ENCODE measurements around the gene MYO1E. TPM values are rescaled to one million over a fixed set of nuclear protein-coding genes. Genes with fewer than 3 reads are reported as not detected.

The MYO1E gene
- total RNA-seq, 1 experiment from 2014 or later: 83.6 TPM

- TF ChIP-seq EMX1 (CRISPR knock-in tag; IDR thresholded peaks at IDR 0.05) (no peak), TEAD1 (CRISPR knock-in tag; IDR thresholded peaks at IDR 0.05) (no peak), ERG (CRISPR knock-in tag; IDR thresholded peaks at IDR 0.05) (no peak), RELA (CRISPR knock-in tag; IDR thresholded peaks at IDR 0.05; ENCODE audit: borderline replicate concordance) (no peak), OVOL2 (CRISPR knock-in tag; IDR thresholded peaks at IDR 0.05; ENCODE audit: borderline replicate concordance) (no peak), IRF1 (CRISPR knock-in tag; IDR thresholded peaks at IDR 0.05) (no peak), MAX (CRISPR knock-in tag; IDR thresholded peaks at IDR 0.05) (no peak), GRHL2 (CRISPR knock-in tag; IDR thresholded peaks at IDR 0.05; ENCODE audit: insufficient replicate concordance, severe bottlenecking) (no peak)
- TF ChIP-seq, protein P1, sequence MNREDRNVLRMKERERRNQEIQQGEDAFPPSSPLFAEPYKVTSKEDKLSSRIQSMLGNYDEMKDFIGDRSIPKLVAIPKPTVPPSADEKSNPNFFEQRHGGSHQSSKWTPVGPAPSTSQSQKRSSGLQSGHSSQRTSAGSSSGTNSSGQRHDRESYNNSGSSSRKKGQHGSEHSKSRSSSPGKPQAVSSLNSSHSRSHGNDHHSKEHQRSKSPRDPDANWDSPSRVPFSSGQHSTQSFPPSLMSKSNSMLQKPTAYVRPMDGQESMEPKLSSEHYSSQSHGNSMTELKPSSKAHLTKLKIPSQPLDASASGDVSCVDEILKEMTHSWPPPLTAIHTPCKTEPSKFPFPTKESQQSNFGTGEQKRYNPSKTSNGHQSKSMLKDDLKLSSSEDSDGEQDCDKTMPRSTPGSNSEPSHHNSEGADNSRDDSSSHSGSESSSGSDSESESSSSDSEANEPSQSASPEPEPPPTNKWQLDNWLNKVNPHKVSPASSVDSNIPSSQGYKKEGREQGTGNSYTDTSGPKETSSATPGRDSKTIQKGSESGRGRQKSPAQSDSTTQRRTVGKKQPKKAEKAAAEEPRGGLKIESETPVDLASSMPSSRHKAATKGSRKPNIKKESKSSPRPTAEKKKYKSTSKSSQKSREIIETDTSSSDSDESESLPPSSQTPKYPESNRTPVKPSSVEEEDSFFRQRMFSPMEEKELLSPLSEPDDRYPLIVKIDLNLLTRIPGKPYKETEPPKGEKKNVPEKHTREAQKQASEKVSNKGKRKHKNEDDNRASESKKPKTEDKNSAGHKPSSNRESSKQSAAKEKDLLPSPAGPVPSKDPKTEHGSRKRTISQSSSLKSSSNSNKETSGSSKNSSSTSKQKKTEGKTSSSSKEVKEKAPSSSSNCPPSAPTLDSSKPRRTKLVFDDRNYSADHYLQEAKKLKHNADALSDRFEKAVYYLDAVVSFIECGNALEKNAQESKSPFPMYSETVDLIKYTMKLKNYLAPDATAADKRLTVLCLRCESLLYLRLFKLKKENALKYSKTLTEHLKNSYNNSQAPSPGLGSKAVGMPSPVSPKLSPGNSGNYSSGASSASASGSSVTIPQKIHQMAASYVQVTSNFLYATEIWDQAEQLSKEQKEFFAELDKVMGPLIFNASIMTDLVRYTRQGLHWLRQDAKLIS (CRISPR knock-in tag; IDR thresholded peaks at IDR 0.05; ENCODE audit: borderline replicate concordance): no peak
Measured at GRCh38 chr15:59304034-59304795, 68.5 kb downstream of the MYO1E start (continued).

DNA sequence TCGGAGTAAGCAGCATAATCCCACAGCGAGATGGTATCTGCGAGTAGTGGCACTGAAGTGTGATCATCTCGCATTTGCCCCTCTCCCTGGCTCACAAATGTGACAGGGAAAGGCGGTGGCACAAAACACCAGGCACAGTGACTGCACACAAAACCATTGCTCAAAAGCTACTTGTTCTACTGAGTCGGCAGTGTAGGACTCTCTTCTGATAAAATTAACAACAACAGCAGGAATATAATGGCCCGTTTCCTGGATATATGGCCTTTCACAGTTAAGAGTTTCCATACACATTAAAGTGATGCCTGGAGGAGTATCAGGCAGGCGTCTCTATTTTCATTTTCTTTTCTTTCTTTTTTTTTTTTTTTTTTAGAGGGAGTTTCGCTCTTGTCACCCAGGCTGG lies 69.0 kb downstream of the MYO1E start:
- POLR2A ChIA-PET: interaction anchor here (0.6 kb wide), 1 partner anchor 51 kb away, joined by 4 read pairs; no protein-coding TSS in a partner anchor
- Mint-ChIP-seq H3K4me3 (no peak overlapping the region), H3K27me3 (ENCODE audit: low read depth) (no peaks in the 10 kb centered on the region), H3K4me1 (peaks cover 47% of the 10 kb centered on the region), H3K36me3 (no peaks in the 10 kb centered on the region), H3K27ac (peak overlapping the region; percentile 85), H3K9me3 (no peaks in the 10 kb centered on the region)
- CTCF ChIA-PET: no interaction called here
- DNase-seq (ENCODE audit: low spot score) (no peak), ATAC-seq (no peak)
- no peak for TF ChIP-seq JAZF1 (CRISPR knock-in tag; IDR thresholded peaks at IDR 0.05)
- TF ChIP-seq STAT6 (CRISPR knock-in tag; conservative IDR thresholded peaks at IDR 0.05; ENCODE audit: low read depth): no peak
- TF ChIP-seq, protein P2, sequence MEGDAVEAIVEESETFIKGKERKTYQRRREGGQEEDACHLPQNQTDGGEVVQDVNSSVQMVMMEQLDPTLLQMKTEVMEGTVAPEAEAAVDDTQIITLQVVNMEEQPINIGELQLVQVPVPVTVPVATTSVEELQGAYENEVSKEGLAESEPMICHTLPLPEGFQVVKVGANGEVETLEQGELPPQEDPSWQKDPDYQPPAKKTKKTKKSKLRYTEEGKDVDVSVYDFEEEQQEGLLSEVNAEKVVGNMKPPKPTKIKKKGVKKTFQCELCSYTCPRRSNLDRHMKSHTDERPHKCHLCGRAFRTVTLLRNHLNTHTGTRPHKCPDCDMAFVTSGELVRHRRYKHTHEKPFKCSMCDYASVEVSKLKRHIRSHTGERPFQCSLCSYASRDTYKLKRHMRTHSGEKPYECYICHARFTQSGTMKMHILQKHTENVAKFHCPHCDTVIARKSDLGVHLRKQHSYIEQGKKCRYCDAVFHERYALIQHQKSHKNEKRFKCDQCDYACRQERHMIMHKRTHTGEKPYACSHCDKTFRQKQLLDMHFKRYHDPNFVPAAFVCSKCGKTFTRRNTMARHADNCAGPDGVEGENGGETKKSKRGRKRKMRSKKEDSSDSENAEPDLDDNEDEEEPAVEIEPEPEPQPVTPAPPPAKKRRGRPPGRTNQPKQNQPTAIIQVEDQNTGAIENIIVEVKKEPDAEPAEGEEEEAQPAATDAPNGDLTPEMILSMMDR (IDR thresholded peaks at IDR 0.05): no peak
- no peak for TF ChIP-seq ZNF425 (CRISPR knock-in tag; conservative IDR thresholded peaks at IDR 0.05)
- no peak for TF ChIP-seq MXD4 (CRISPR knock-in tag; IDR thresholded peaks at IDR 0.05; ENCODE audit: borderline replicate concordance)
- TF ChIP-seq, protein P3, sequence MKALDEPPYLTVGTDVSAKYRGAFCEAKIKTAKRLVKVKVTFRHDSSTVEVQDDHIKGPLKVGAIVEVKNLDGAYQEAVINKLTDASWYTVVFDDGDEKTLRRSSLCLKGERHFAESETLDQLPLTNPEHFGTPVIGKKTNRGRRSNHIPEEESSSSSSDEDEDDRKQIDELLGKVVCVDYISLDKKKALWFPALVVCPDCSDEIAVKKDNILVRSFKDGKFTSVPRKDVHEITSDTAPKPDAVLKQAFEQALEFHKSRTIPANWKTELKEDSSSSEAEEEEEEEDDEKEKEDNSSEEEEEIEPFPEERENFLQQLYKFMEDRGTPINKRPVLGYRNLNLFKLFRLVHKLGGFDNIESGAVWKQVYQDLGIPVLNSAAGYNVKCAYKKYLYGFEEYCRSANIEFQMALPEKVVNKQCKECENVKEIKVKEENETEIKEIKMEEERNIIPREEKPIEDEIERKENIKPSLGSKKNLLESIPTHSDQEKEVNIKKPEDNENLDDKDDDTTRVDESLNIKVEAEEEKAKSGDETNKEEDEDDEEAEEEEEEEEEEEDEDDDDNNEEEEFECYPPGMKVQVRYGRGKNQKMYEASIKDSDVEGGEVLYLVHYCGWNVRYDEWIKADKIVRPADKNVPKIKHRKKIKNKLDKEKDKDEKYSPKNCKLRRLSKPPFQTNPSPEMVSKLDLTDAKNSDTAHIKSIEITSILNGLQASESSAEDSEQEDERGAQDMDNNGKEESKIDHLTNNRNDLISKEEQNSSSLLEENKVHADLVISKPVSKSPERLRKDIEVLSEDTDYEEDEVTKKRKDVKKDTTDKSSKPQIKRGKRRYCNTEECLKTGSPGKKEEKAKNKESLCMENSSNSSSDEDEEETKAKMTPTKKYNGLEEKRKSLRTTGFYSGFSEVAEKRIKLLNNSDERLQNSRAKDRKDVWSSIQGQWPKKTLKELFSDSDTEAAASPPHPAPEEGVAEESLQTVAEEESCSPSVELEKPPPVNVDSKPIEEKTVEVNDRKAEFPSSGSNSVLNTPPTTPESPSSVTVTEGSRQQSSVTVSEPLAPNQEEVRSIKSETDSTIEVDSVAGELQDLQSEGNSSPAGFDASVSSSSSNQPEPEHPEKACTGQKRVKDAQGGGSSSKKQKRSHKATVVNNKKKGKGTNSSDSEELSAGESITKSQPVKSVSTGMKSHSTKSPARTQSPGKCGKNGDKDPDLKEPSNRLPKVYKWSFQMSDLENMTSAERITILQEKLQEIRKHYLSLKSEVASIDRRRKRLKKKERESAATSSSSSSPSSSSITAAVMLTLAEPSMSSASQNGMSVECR (CRISPR knock-in tag; IDR thresholded peaks at IDR 0.05; ENCODE audit: borderline replicate concordance): no peak
- TF ChIP-seq OVOL2 (CRISPR knock-in tag; IDR thresholded peaks at IDR 0.05; ENCODE audit: borderline replicate concordance): no peak
- TF ChIP-seq ATF1 (CRISPR knock-in tag; IDR thresholded peaks at IDR 0.05): no peak
- no peak for TF ChIP-seq HMGA2 (CRISPR knock-in tag; IDR thresholded peaks at IDR 0.05)
